Urothelium cell line (cell line): ENCODE results near the gene PEAK1.
"Not testable (repeated sequence)": the region's sequence is repeated elsewhere in the genome, so short reads cannot be mapped to it uniquely, and the experiment has no call there.

Source experiments
- DNase-seq: peaks from one replicate; pipeline ENCODE4 v3.0.0; 2011; ENCODE audit warnings: low spot score, mixed read lengths
- FAIRE-seq: peaks from 2 replicates; lab custom pipeline; 2011; peaks lifted over from hg19 to GRCh38; lab: Jason Lieb, UNC

The PEAK1 gene

GRCh38 chr15:77181305-77182074, 238.4 kb downstream of the PEAK1 start:
- DNase-seq (no peak), FAIRE-seq (no peak)

- FAIRE-seq (no peak), DNase-seq (no peak)
Observed at GRCh38 chr15:77180757-77181156, 239.1 kb downstream of the PEAK1 start.

- DNase-seq (no peak), FAIRE-seq (no peak)
Observed at GRCh38 chr15:77180270-77180669, 239.6 kb downstream of the PEAK1 start.

GRCh38 chr15:77179541-77179998, 240.3 kb downstream of the PEAK1 start:
- no peak for FAIRE-seq

GRCh38 chr15:77178411-77178810, 241.5 kb downstream of the PEAK1 start:
- no peak for DNase-seq
- no peak for FAIRE-seq

More at GRCh38 chr15:77179541-77179998, 240.3 kb downstream of the PEAK1 start:
- no peak for DNase-seq

GRCh38 chr15:77176148-77176547, 243.8 kb downstream of the PEAK1 start:
- FAIRE-seq, DNase-seq: not testable (repeated sequence)

GRCh38 chr15:77173487-77173886, 246.4 kb downstream of the PEAK1 start:
- FAIRE-seq: no peak
- DNase-seq: no peak

- DNase-seq (no peak), FAIRE-seq (no peak)
Observed at GRCh38 chr15:77171221-77171967, 248.5 kb downstream of the PEAK1 start.

- no peak for DNase-seq
Observed at GRCh38 chr15:77168616-77169015, 251.3 kb downstream of the PEAK1 start.

GRCh38 chr15:77168141-77168540, 251.8 kb downstream of the PEAK1 start:
- FAIRE-seq (no peak), DNase-seq (no peak)

More at GRCh38 chr15:77168616-77169015, 251.3 kb downstream of the PEAK1 start:
- FAIRE-seq: no peak

GRCh38 chr15:77167406-77167805, 252.5 kb downstream of the PEAK1 start:
- no peak for FAIRE-seq
- no peak for DNase-seq

- no peak for DNase-seq
Observed at GRCh38 chr15:77163781-77164384, 256.0 kb downstream of the PEAK1 start.

GRCh38 chr15:77162872-77163633, 256.9 kb downstream of the PEAK1 start:
- FAIRE-seq (no peak), DNase-seq (no peak)

More at GRCh38 chr15:77163781-77164384, 256.0 kb downstream of the PEAK1 start:
- no peak for FAIRE-seq

- DNase-seq (no peak), FAIRE-seq (no peak)
Observed at GRCh38 chr15:77160562-77161478, 259.1 kb downstream of the PEAK1 start.

- not testable (repeated sequence) for DNase-seq, FAIRE-seq
Observed at GRCh38 chr15:77156000-77156399, 263.9 kb downstream of the PEAK1 start.

GRCh38 chr15:77148191-77148590, 271.7 kb downstream of the PEAK1 start:
- FAIRE-seq: no peak
- DNase-seq: no peak

GRCh38 chr15:77145370-77145769, 274.5 kb downstream of the PEAK1 start:
- no peak for FAIRE-seq
- DNase-seq: no peak

GRCh38 chr15:77144492-77145070, 275.3 kb downstream of the PEAK1 start:
- FAIRE-seq (peak; percentile 48), DNase-seq (peak; percentile 72)

GRCh38 chr15:77144026-77144425, 275.9 kb downstream of the PEAK1 start:
- no peak for FAIRE-seq
- no peak for DNase-seq
